K562 (cell line): ENCODE data around the gene CLSTN2. TPM values are rescaled to one million over a fixed set of nuclear protein-coding genes. Genes with fewer than 3 reads are reported as not detected.

Experiments
- ATAC-seq: fragments of 200-7000 bp; cut with Tn5 transposase; 3 replicates; pipeline ENCODE4 v1.9.1; 2020; ENCODE audit warnings: moderate library complexity
- BruUV-seq: library from RNA; stranded (reverse); fragments of 400-500 nt; replicated peaks from 2 replicates; lab custom pipeline; 2021; lab: Mats Ljungman, UMichigan
- CTCF ChIA-PET: fragments of 300-600 bp; formaldehyde crosslinking; extraction: SDS; loops from one replicate; lab custom pipeline; 2021; ENCODE audit warnings: low intra/inter-chr PET ratio; lab: Yijun Ruan, JAX
- POLR2A ChIA-PET: fragments of 300-600, 350-650 bp; sonication (Branson Sonifier 250); formaldehyde crosslinking; extraction: SDS; loops from one replicate; lab custom pipeline; 2021; ENCODE audit warnings: antibody characterized with exemption, inconsistent platforms; lab: Yijun Ruan, JAX
- DNase-seq, 4 experiments: peaks; one replicate each; pipeline versions ENCODE4 v3.0.0 to v3.0.0-alpha.2; 2011 to 2018; ENCODE audit warnings: low spot score in 3 of 4, mixed read lengths in 3 of 4; ENCODE audit errors: extremely low read depth in 1 of 4
- FAIRE-seq: peaks from 2 replicates; lab custom pipeline; 2011; peaks lifted over from hg19 to GRCh38; lab: Jason Lieb, UNC
- H2AFZ ChIP-seq: 2 replicates; pipeline ENCODE4 v1.6.0; 2011; ENCODE audit warnings: low read depth, low read length, control low read depth, inconsistent platforms
- H3K27ac ChIP-seq: fragments of 200-600 bp; 3 replicates; pipeline ENCODE4 v1.8.0; 2011; ENCODE audit warnings: low read depth, mild to moderate bottlenecking, control low read depth, inconsistent platforms, low read length, moderate library complexity, mixed read lengths; ENCODE audit errors: extremely low read depth
- H3K27me3 ChIP-seq, 2 experiments: fragments of 300-600 bp in 1 of 2; 2 replicates in 1 of 2; 3 replicates in 1 of 2; pipeline versions ENCODE4 v1.6.0 to v1.8.0; 2011; ENCODE audit warnings: inconsistent platforms in 2 of 2, low read length in 2 of 2, mild to moderate bottlenecking in 1 of 2, mixed read lengths in 1 of 2, moderate library complexity in 1 of 2; ENCODE audit not compliant: control insufficient read depth in 2 of 2, insufficient read depth in 2 of 2
- H3K36me3 ChIP-seq: fragments of 300-600 bp; 3 replicates; pipeline ENCODE4 v1.8.0; 2011; ENCODE audit warnings: mild to moderate bottlenecking, low read length, inconsistent platforms; ENCODE audit not compliant: control insufficient read depth, insufficient read depth
- H3K4me1 ChIP-seq, 2 experiments: fragments of 200-600 bp in 1 of 2; replicated peaks in 1 of 2; 2 replicates in 1 of 2; 3 replicates in 1 of 2; pipeline versions ENCODE4 v1.5.1 to v1.8.0; 2011; ENCODE audit warnings: inconsistent platforms in 2 of 2, low read length in 2 of 2, mild to moderate bottlenecking in 1 of 2, mixed read lengths in 1 of 2, moderate library complexity in 1 of 2; ENCODE audit not compliant: control insufficient read depth in 2 of 2, insufficient read depth in 2 of 2
- H3K4me2 ChIP-seq: 2 replicates; pipeline ENCODE4 v1.6.1; 2011; ENCODE audit warnings: low read length, control low read depth, inconsistent platforms, mixed read lengths; ENCODE audit not compliant: insufficient read depth
- H3K4me3 ChIP-seq: fragments of 200-600 bp; sonication (generic), shearing (Covaris generic); 2 replicates; pipeline ENCODE4 v1.5.1; 2016; ENCODE audit warnings: control low read depth, inconsistent platforms
- H3K79me2 ChIP-seq: fragments of 200-600 bp; 3 replicates; pipeline ENCODE4 v1.8.0; 2011; ENCODE audit warnings: low read length, inconsistent platforms; ENCODE audit not compliant: control insufficient read depth, insufficient read depth
- H3K9ac ChIP-seq, 2 experiments: 2 replicates each; pipeline versions ENCODE4 v1.6.0 to v1.6.1; 2011; ENCODE audit warnings: low read depth in 2 of 2, low read length in 2 of 2, control low read depth in 1 of 2, inconsistent platforms in 1 of 2, mild to moderate bottlenecking in 1 of 2, mixed read lengths in 1 of 2; ENCODE audit not compliant: insufficient read depth in 1 of 2
- H3K9me1 ChIP-seq: one replicate; pipeline ENCODE4 v1.6.0; 2011; ENCODE audit warnings: inconsistent platforms, mild to moderate bottlenecking, low read length, moderate library complexity; ENCODE audit not compliant: control insufficient read depth, insufficient read depth
- H3K9me3 ChIP-seq: replicated peaks from 2 replicates; pipeline ENCODE4 v1.5.1; 2011; ENCODE audit warnings: low read depth, low read length, inconsistent platforms; ENCODE audit not compliant: control insufficient read depth, insufficient read depth
- H4K20me1 ChIP-seq: replicated peaks from 2 replicates; pipeline ENCODE4 v1.6.1; 2011; ENCODE audit warnings: low read length, inconsistent platforms, mixed read lengths; ENCODE audit not compliant: control insufficient read depth, insufficient read depth
- FOXJ2 ChIP-seq: fragments of 200-800 bp; sonication (Bioruptor generic); IDR thresholded peaks from 2 replicates; pipeline ENCODE4 v1.6.1; 2016; ENCODE audit warnings: missing genetic modification characterization, missing compliant biosample characterization
- SMAD3 ChIP-seq: fragments of 450-650 bp; formaldehyde crosslinking; conservative IDR thresholded peaks from 2 replicates; pipeline ENCODE4 v1.4.0; 2020; ENCODE audit warnings: mild to moderate bottlenecking
- WGBS: fragments of 100-300 bp; shearing (Covaris generic); methylation state at CpG from one replicate; pipeline ENCODE4 v1.1.6; 2016; ENCODE audit warnings: low coverage, mixed read lengths; ENCODE audit not compliant: insufficient coverage; ENCODE audit errors: missing lambda C conversion rate; 5-methylcytosine and 5-hydroxymethylcytosine counted together
- in situ Hi-C: fragments of 300-500 bp; cut with MboI; formaldehyde crosslinking; loops from 4 replicates; pipeline ENCODE4 v1.15.0; 2018; ENCODE audit warnings: inconsistent platforms, mixed read lengths
- intact Hi-C: fragments of 100-400 bp; cut with micrococcal nuclease; formaldehyde crosslinking; loops from 2 replicates; pipeline ENCODE4 v1.14.2; 2022
- polyA plus RNA-seq, 8 experiments: library from polyadenylated mRNA; depleted of rRNA in 4 of 8; stranded (reverse) in 5 of 8; unstranded in 3 of 8; fragments of >200 nt; fragmentation: Nextera tagmentation in 2 of 8; fragmentation: Illumina TruSeq in 1 of 8; extraction: Ambion mirVana in 2 of 8; extraction: Trizol in 1 of 8; gene quantifications; 2 replicates each; pipeline versions ENCODE4 v1.2.1 to v1.2.3, GENCODE V29; 2011 to 2014; ENCODE audit warnings: inconsistent platforms in 1 of 8, missing spikeins in 1 of 8
- total RNA-seq, 7 experiments: library from RNA; depleted of rRNA in 6 of 7; stranded (reverse); fragments of >200 nt in 6 of 7; fragmentation: Illumina TruSeq in 2 of 7; extraction: Trizol in 2 of 7; gene quantifications; 2 replicates each; pipeline versions ENCODE4 v1.2.1 to v1.2.3, GENCODE V29; 2011 to 2021; ENCODE audit warnings: low replicate concordance in 1 of 7
- TF ChIP-seq, protein P1 (sequence below): sonication (generic); formaldehyde crosslinking; IDR thresholded peaks from 2 replicates; pipeline ENCODE4 v1.8.1; 2023; ENCODE audit warnings: mild to moderate bottlenecking, missing genetic modification reagents
- TF ChIP-seq, protein P2 (sequence below), 2 experiments: fragments of 150-350 bp in 1 of 2; IDR thresholded peaks; 2 replicates each; pipeline ENCODE4 v1.6.1; 2012 to 2016; ENCODE audit warnings: low read depth in 2 of 2, low read length in 2 of 2, mild to moderate bottlenecking in 1 of 2, moderate library complexity in 1 of 2

Gene CLSTN2
- total and polyA plus RNA-seq, 9 of the 15 experiments (the other 6 are each of a cell fraction or from before 2014, with no cell fraction given) = 0.02 to 0.04 (median 0.04) TPM; not detected in 6

DNA sequence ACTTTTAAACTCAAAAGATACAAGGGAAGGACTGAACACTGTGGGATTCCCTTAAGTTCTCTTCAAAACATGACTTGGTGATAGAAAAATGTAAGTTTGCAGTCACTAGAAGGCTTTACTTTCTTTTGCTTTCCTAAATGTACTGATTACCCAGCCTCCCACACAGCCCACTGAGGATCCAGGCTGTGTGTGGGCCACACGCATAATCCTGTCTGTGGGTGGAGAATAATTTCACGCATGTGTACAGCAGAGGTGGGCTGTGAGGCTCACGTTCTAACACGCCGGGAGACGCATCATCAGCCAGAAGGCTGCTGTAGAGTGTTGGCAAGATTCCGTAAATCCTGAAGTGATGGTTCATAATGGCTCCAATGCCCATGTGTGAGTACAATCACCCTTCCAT lies 165.5 kb downstream of the CLSTN2 start:
- H3K27ac ChIP-seq = no peak overlapping the region
- no peaks in the 10 kb centered on the region for H3K4me1 ChIP-seq
- ATAC-seq = no peak
- H3K79me2 ChIP-seq = no peaks in the 10 kb centered on the region
- no peak overlapping the region for H3K9ac ChIP-seq
- no peaks in the 10 kb centered on the region for H3K9me1 ChIP-seq
- POLR2A ChIA-PET = no interaction called here
- no peak for FAIRE-seq
- no peak for DNase-seq
- H3K4me3 ChIP-seq = no peak overlapping the region
- TF ChIP-seq FOXJ2 (no peak), SMAD3 (CRISPR knock-in tag) (no peak)
- TF ChIP-seq, protein P1, sequence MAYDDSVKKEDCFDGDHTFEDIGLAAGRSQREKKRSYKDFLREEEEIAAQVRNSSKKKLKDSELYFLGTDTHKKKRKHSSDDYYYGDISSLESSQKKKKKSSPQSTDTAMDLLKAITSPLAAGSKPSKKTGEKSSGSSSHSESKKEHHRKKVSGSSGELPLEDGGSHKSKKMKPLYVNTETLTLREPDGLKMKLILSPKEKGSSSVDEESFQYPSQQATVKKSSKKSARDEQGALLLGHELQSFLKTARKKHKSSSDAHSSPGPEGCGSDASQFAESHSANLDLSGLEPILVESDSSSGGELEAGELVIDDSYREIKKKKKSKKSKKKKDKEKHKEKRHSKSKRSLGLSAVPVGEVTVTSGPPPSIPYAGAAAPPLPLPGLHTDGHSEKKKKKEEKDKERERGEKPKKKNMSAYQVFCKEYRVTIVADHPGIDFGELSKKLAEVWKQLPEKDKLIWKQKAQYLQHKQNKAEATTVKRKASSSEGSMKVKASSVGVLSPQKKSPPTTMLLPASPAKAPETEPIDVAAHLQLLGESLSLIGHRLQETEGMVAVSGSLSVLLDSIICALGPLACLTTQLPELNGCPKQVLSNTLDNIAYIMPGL = no peak
- TF ChIP-seq, protein P2, sequence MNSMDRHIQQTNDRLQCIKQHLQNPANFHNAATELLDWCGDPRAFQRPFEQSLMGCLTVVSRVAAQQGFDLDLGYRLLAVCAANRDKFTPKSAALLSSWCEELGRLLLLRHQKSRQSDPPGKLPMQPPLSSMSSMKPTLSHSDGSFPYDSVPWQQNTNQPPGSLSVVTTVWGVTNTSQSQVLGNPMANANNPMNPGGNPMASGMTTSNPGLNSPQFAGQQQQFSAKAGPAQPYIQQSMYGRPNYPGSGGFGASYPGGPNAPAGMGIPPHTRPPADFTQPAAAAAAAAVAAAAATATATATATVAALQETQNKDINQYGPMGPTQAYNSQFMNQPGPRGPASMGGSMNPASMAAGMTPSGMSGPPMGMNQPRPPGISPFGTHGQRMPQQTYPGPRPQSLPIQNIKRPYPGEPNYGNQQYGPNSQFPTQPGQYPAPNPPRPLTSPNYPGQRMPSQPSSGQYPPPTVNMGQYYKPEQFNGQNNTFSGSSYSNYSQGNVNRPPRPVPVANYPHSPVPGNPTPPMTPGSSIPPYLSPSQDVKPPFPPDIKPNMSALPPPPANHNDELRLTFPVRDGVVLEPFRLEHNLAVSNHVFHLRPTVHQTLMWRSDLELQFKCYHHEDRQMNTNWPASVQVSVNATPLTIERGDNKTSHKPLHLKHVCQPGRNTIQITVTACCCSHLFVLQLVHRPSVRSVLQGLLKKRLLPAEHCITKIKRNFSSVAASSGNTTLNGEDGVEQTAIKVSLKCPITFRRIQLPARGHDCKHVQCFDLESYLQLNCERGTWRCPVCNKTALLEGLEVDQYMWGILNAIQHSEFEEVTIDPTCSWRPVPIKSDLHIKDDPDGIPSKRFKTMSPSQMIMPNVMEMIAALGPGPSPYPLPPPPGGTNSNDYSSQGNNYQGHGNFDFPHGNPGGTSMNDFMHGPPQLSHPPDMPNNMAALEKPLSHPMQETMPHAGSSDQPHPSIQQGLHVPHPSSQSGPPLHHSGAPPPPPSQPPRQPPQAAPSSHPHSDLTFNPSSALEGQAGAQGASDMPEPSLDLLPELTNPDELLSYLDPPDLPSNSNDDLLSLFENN (IDR thresholded peaks at IDR 0.05; ENCODE audit: low read depth in 2 of 2, low read length in 2 of 2) = no peak
- no peak overlapping the region for H2AFZ ChIP-seq
- CTCF ChIA-PET = no interaction called here
- H3K36me3 ChIP-seq = no peaks in the 10 kb centered on the region
- H3K4me2 ChIP-seq = no peak overlapping the region
- intact Hi-C loops (no loop called here), in situ Hi-C loops (no loop called here)
- H3K27me3 ChIP-seq = no peaks in the 10 kb centered on the region
- H3K9me3 ChIP-seq = no peaks in the 10 kb centered on the region
- H4K20me1 ChIP-seq = no peaks in the 10 kb centered on the region
- no TSS peak for BruUV-seq
- 0% methylated on average over 7 of the region's 7 CpGs for WGBS
